Measurements from ENCODE around the gene STAG3.
"Not testable (repeated sequence)": the region's sequence is repeated elsewhere in the genome, so short reads cannot be mapped to it uniquely, and the experiment has no call there.

STAG3 gene

GRCh38 chr7:100173806-100174495 lies 3.8 kb upstream of the STAG3 start:
- no peak for DNase-seq (ENCODE audit: low spot score)

DNA sequence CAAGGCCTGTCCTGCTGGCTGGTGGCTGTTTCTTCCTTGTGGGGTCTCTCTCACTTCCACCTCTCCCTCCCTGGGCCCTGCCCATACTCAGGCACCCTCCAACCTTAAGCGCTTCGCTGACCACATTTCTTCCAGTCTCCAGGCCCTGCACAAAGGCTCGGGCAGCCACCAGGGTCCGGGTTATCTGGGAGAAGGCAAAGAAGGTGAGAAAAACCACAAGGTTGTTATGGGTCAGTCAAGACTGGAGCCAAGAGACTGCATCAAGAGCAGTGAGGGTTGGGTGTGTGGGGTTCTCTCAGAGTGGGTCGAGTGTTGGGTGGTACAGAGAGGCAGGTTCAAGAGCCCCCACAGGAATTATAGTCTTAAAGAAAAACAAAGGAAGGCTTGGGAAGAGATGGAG lies 3.1 kb upstream of the STAG3 start:
- DNase-seq (ENCODE audit: low spot score): no peak

GRCh38 chr7:100175296-100175935 lies 2.3 kb upstream of the STAG3 start:
- DNase-seq (ENCODE audit: low spot score): no peak

- DNase-seq (ENCODE audit: low spot score): no peak
Observed at GRCh38 chr7:100176096-100177044, 1.3 kb upstream of the STAG3 start.

DNA sequence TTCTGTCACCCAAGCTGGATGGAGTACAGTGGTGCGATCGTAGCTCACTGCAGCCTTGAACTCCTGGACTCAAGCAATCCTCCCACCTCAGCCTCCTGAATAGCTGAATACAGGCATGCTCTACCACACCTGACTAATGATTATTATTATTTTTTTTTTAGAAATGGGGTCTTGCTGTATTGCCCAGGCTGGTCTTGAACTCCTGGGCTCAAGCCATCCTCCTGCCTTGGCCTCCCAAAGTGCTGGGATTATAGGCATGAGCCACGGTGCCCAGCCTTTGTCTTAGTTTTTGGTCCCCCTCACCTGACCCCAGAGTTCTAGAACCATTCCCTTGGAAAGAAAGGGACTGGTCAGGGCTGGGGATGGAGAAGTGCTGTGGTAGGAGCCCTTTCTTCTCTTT lies 2.4 kb downstream of the STAG3 start:
- not testable (repeated sequence) for DNase-seq (ENCODE audit: low spot score)

DNA sequence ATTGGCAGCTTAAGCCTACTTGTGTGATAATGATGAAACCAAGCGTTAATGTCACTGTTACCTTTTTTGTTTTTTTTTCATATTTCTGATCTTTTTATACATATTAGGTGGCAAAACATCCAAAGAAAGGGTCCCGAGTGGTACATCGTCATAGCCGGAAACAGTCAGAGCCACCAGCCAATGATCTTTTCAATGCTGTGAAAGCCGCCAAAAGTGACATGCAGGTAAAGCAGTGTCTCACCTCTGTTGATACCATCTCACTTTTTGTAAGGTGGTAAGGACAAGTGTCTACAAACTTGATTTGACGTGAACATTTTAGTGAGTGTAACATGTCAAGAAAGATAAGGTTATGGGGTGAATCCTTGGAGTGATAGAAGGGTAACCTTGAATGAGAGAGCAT lies 4.9 kb downstream of the STAG3 start:
- not testable (repeated sequence) for DNase-seq (ENCODE audit: low spot score)

GRCh38 chr7:100183090-100183489 lies 5.4 kb downstream of the STAG3 start:
- not testable (repeated sequence) for DNase-seq (ENCODE audit: low spot score)

GRCh38 chr7:100185726-100186125 lies 8.0 kb downstream of the STAG3 start:
- DNase-seq (ENCODE audit: low spot score): no peak

- DNase-seq (ENCODE audit: low spot score): no peak
Observed at GRCh38 chr7:100189061-100189460, 11.3 kb downstream of the STAG3 start.

DNA sequence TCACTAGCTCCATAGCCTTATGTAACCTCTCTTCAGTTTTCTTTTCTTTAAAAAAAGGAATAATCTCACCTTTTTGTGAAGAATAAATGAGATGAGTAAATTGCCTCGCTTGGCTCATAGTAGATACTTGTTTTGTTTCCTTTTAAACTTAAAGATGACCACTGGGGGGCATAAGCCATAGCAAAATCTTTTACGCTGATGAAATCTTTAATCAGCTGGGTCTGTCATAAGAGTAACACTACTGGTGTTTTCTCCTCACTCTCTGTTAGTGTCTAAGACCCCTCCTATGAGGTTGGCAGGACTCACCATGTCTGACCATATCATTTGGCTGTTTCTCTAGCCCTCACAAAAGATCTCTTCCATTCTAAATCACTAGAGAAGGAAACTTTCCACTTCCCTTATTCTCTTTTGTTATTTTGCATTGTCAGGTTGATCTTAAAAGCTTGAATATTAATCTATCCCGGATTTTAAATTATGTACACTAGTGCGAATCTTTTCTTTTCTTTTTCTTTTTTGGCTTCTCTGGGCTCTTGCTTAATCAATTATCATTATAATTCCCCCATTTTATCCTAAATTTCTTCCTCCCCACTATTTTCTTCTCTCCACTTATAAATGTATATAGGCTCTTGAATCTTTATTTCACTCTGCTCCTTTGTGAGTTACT lies 12.5 kb downstream of the STAG3 start:
- no peak for DNase-seq (ENCODE audit: low spot score)

DNA sequence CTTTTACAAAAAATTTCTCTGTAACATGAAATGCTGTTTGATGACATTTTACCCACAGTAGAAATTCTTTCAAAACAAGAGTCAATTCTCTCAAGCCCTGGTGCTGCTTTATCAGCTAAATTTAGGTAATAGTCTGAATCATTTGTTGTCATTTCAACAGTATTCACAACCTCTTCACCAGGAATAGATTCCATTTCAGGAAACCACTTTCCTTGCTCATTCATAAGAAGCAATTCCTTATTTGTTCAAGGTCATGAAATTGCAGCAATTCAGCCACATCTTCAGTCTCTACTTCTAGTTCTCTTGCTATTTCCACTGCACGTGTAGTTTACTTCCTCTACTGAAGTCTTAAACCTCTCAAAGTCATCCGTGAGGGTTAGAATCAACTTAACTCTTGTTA lies 14.1 kb downstream of the STAG3 start:
- no peak for DNase-seq (ENCODE audit: low spot score)

DNA sequence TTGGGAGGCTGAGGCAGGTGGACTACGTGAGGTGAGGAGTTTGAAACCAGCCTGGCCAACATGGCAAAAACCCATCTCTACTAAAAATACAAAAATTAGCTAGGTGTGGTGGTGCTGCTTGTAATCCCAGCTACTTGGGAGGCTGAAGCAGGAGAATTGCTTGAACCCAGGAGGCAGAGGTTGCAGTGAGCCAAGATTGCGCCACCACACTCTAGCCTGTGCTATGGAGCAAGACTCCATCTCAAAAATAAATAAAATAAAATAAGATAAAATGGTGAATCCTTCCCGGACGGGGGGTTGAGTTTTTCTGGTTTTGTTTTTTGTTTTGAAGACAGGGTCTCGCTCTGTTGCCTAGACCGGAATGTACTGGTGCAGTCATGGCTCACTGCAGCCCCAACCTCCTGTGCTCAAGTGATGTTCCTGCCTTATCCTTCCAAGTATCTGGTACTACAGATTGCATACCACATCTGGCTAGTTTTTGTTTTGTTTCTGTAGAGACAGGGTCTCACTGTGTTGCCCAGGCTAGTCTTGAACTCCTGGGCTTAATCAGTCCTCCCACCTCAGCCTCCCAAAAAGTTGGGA lies 14.7 kb downstream of the STAG3 start:
- not testable (repeated sequence) for DNase-seq (ENCODE audit: low spot score)

GRCh38 chr7:100192969-100193368 lies 15.3 kb downstream of the STAG3 start:
- DNase-seq (ENCODE audit: low spot score): no peak

- DNase-seq (ENCODE audit: low spot score): no peak
Observed at GRCh38 chr7:100195222-100195621, 17.5 kb downstream of the STAG3 start.

DNA sequence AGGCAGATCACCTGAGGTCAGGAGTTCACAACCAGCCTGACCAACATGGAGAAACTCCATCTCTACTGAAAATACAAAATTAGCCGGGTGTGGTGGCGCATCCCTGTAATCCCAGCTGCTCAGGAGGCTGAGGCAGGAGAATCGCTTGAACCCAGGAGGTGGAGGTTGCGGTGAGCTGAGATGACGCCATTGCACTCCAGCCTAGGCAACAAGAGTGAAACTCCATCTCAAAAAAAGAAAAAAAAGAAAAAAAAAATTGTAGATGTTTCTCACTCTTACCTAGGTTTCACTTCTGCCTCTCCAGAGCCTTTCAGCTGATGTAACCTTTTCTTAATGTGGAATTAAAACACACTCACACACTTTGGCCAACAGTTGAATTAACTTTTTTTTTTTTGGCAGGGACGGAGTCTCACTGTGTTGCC lies 18.2 kb downstream of the STAG3 start:
- not testable (repeated sequence) for DNase-seq (ENCODE audit: low spot score)

- no peak for DNase-seq (ENCODE audit: low spot score)
Observed at GRCh38 chr7:100198266-100198665, 20.5 kb downstream of the STAG3 start.

- no peak for DNase-seq (ENCODE audit: low spot score)
Observed at GRCh38 chr7:100200693-100201092, 23.0 kb downstream of the STAG3 start.

GRCh38 chr7:100204454-100204853 lies 26.7 kb downstream of the STAG3 start:
- no peak for DNase-seq (ENCODE audit: low spot score)

DNA sequence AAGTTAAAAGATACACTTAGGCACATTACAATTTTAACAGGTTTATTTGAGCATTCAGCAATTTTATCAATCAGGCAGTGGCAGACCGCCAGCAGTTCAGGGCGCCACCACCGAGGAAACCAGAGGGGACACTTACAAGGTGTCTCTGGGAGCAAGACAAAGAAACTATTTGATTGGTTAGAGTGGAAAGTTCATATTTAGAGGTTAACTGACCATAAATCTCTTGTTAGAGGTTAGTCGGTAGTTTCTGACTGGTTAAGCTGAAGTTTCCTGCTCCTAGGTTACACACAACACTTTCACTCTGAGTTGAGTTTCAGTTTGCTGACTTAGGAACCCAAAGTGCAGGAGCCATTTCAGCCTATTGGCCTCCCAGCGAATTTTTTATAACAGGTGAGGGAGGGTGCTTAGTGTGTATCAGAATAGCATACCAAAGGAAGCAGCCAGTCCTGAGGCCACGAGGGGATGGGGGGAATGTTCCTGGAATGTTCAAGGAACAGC lies 31.2 kb downstream of the STAG3 start:
- no peak for DNase-seq (ENCODE audit: low spot score)

GRCh38 chr7:100209493-100209892 lies 31.8 kb downstream of the STAG3 start:
- no peak for DNase-seq (ENCODE audit: low spot score)

- no peak for DNase-seq (ENCODE audit: low spot score)
Observed at GRCh38 chr7:100210805-100211204, 33.1 kb downstream of the STAG3 start.

Measured in cerebellar cortex (tissue), 1 donor.